B cell (primary cell): ENCODE measurements around the gene RARRES2.

ENCODE experiments used
- CTCF ChIP-seq: fragments of 200-600 bp; IDR thresholded peaks from one replicate; pipeline ENCODE4 v1.8.0; 2022; ENCODE audit warnings: antibody characterized with exemption, mild to moderate bottlenecking
- EZH2 ChIP-seq: IDR thresholded peaks from 2 replicates; pipeline ENCODE4 v1.6.1; 2012; ENCODE audit warnings: borderline replicate concordance, low read depth, mild to moderate bottlenecking, moderate library complexity, low read length; ENCODE audit not compliant: insufficient read depth, poor library complexity, severe bottlenecking

GRCh38 chr7:150377635-150378034 lies 36.2 kb upstream of the RARRES2 start:
- TF ChIP-seq CTCF = no peak
- no peak for TF ChIP-seq EZH2
